HCT116 (cell line): ENCODE measurements around the gene GSC2.

Experiments
- EZH2phosphoT487 ChIP-seq: fragments of 200-600 bp; IDR thresholded peaks from 2 replicates; pipeline ENCODE4 v1.6.1; 2018; ENCODE audit warnings: antibody characterized with exemption, borderline replicate concordance
- REST ChIP-seq: IDR thresholded peaks from 2 replicates; pipeline ENCODE4 v1.6.1; 2012; ENCODE audit warnings: low read depth
- ZNF274 ChIP-seq: fragments of 200-500 bp; sonication (Bioruptor generic); IDR thresholded peaks from 2 replicates; pipeline ENCODE4 v1.6.1; 2014; ENCODE audit warnings: mild to moderate bottlenecking, low read depth, low read length, inconsistent platforms
- TF ChIP-seq, protein P1 (sequence below), 3 experiments: fragments of 200-600 bp in 1 of 3; sonication (generic) in 1 of 3; IDR thresholded peaks in 2 of 3; conservative IDR thresholded peaks in 1 of 3; 2 replicates each; pipeline ENCODE4 v1.5.1; 2012 to 2017; ENCODE audit warnings: low read depth in 2 of 3, low read length in 2 of 3, antibody characterized with exemption in 1 of 3, borderline replicate concordance in 1 of 3, control low read depth in 1 of 3, mild to moderate bottlenecking in 1 of 3, mixed read lengths in 1 of 3, mixed run types in 1 of 3, moderate library complexity in 1 of 3; ENCODE audit not compliant: insufficient read depth in 1 of 3
- TF ChIP-seq, protein P2 (sequence below): IDR thresholded peaks from 2 replicates; pipeline ENCODE4 v1.6.1; 2011; ENCODE audit warnings: mild to moderate bottlenecking, low read length, moderate library complexity; ENCODE audit not compliant: insufficient replicate concordance; ENCODE audit errors: extremely low read depth

- TF ChIP-seq REST (no peak), ZNF274 (no peak), EZH2phosphoT487 (no peak)
- TF ChIP-seq, protein P1, sequence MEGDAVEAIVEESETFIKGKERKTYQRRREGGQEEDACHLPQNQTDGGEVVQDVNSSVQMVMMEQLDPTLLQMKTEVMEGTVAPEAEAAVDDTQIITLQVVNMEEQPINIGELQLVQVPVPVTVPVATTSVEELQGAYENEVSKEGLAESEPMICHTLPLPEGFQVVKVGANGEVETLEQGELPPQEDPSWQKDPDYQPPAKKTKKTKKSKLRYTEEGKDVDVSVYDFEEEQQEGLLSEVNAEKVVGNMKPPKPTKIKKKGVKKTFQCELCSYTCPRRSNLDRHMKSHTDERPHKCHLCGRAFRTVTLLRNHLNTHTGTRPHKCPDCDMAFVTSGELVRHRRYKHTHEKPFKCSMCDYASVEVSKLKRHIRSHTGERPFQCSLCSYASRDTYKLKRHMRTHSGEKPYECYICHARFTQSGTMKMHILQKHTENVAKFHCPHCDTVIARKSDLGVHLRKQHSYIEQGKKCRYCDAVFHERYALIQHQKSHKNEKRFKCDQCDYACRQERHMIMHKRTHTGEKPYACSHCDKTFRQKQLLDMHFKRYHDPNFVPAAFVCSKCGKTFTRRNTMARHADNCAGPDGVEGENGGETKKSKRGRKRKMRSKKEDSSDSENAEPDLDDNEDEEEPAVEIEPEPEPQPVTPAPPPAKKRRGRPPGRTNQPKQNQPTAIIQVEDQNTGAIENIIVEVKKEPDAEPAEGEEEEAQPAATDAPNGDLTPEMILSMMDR (IDR thresholded peaks at IDR 0.05 in 2 of 3, conservative IDR thresholded peaks at IDR 0.05 in 1 of 3; ENCODE audit: borderline replicate concordance in 1 of 3, insufficient read depth in 1 of 3, low read depth in 2 of 3, low read length in 2 of 3), result no peak
- TF ChIP-seq, protein P2, sequence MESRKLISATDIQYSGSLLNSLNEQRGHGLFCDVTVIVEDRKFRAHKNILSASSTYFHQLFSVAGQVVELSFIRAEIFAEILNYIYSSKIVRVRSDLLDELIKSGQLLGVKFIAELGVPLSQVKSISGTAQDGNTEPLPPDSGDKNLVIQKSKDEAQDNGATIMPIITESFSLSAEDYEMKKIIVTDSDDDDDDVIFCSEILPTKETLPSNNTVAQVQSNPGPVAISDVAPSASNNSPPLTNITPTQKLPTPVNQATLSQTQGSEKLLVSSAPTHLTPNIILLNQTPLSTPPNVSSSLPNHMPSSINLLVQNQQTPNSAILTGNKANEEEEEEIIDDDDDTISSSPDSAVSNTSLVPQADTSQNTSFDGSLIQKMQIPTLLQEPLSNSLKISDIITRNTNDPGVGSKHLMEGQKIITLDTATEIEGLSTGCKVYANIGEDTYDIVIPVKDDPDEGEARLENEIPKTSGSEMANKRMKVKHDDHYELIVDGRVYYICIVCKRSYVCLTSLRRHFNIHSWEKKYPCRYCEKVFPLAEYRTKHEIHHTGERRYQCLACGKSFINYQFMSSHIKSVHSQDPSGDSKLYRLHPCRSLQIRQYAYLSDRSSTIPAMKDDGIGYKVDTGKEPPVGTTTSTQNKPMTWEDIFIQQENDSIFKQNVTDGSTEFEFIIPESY, result no peak
These were observed 11.7 kb downstream of the GSC2 start for GRCh38 chr22:19138217-19139000.
